Small intestine (tissue), 7 donors: ENCODE measurements around the gene LAMA3. TPM values are rescaled to one million over a fixed set of nuclear protein-coding genes. Genes with fewer than 3 reads are reported as not detected.

ENCODE experiments used
- DNase-seq, 2 donors: peaks; one replicate each; pipeline versions ENCODE4 v3.0.0 to v3.0.0-alpha.2; 2013
- FAIRE-seq: peaks from 2 replicates; lab custom pipeline; 2012; peaks lifted over from hg19 to GRCh38; lab: Jason Lieb, UNC
- H3K27ac ChIP-seq, 3 donors: one replicate each; pipeline ENCODE4 v1.5.1; 2013; ENCODE audit warnings: low read length in 2 of 3, mild to moderate bottlenecking in 2 of 3, control low read depth in 1 of 3, inconsistent platforms in 1 of 3, low read depth in 1 of 3, moderate library complexity in 1 of 3
- H3K27me3 ChIP-seq, 3 donors: one replicate each; pipeline ENCODE4 v1.6.1; 2013; ENCODE audit warnings: low read length in 3 of 3, inconsistent platforms in 1 of 3; ENCODE audit not compliant: control insufficient read depth in 3 of 3, insufficient read depth in 3 of 3
- H3K36me3 ChIP-seq, 3 donors: one replicate each; pipeline ENCODE4 v1.6.1; 2013; ENCODE audit warnings: low read length in 3 of 3, inconsistent platforms in 1 of 3, low read depth in 1 of 3, mild to moderate bottlenecking in 1 of 3, moderate library complexity in 1 of 3; ENCODE audit not compliant: control insufficient read depth in 3 of 3, insufficient read depth in 2 of 3
- H3K4me1 ChIP-seq, 3 donors: one replicate each; pipeline ENCODE4 v1.6.1; 2013; ENCODE audit warnings: low read length in 2 of 3, inconsistent platforms in 1 of 3, low read depth in 1 of 3, mild to moderate bottlenecking in 1 of 3, moderate library complexity in 1 of 3; ENCODE audit not compliant: control insufficient read depth in 3 of 3, insufficient read depth in 2 of 3
- H3K4me3 ChIP-seq, 3 donors: one replicate each; pipeline ENCODE4 v1.5.1; 2013; ENCODE audit warnings: low read length in 3 of 3, control low read depth in 1 of 3, inconsistent platforms in 1 of 3, low read depth in 1 of 3, mild to moderate bottlenecking in 1 of 3, moderate library complexity in 1 of 3
- H3K9me3 ChIP-seq, 2 donors: one replicate each; pipeline ENCODE4 v1.6.1; 2013; ENCODE audit warnings: low read depth in 1 of 2, low read length in 1 of 2; ENCODE audit not compliant: control insufficient read depth in 2 of 2, insufficient read depth in 1 of 2
- WGBS, 3 donors: extraction: QIAGEN DNeasy Blood & Tissue Kit; methylation state at CpG; one replicate each; pipeline ENCODE4 v1.1.7; 2013; 5-methylcytosine and 5-hydroxymethylcytosine counted together
- polyA plus RNA-seq, 4 donors: library from polyadenylated mRNA; stranded (reverse) in 3 of 4; unstranded in 1 of 4; fragments of 200-250 nt in 3 of 4; fragments of 120-200 nt in 1 of 4; gene quantifications; one replicate each; pipeline versions ENCODE4 v1.2.1 to v1.2.3, GENCODE V29; 2013
- donor health status: healthy with polysubstance abuse.
- donor health status: control.
- donor health status: control.
- donor health status: Bipolar disorder and iron deficiency.
- donor health status: healthy.

Gene LAMA3
- polyA plus RNA-seq, 4 donors, result 9.7 to 67.4 (median 22.0) TPM

GRCh38 chr18:23662309-23663263, 26.7 kb upstream of the LAMA3 start, which contains the start of gene ANKRD29:
TSS of gene ANKRD29 (minus strand) at chr18:23662911. CDS start at chr18:23662730, 181 bp downstream.
- DNase-seq (peak; percentile 28 to 64), FAIRE-seq (no peak)
- Histone ChIP-seq H3K4me1 (peaks cover 0 to 5% (median 0%) of the 10 kb centered on the region in 3 donors), H3K27ac (no peak within 1 kb of the TSS), H3K36me3 (no peaks in the 10 kb centered on the region), H3K4me3 (peak within 1 kb of the TSS; percentile 40 to 66 (median 41)), H3K27me3 (peaks cover 0 to 35% (median 3%) of the 10 kb centered on the region in 3 donors), H3K9me3 (peaks cover 0 to 5% of the 10 kb centered on the region in 2 donors)
- WGBS, 3 donors, result 0 to 2% (median 1%) methylated on average over 46 to 86 of the region's 86 CpGs

- H3K4me1 ChIP-seq, result peaks cover 0 to 5% (median 0%) of the 10 kb centered on the region in 3 donors
- H3K4me3 ChIP-seq, result no peak overlapping the region
- peaks cover 0 to 37% (median 3%) of the 10 kb centered on the region in 3 donors for H3K27me3 ChIP-seq
- FAIRE-seq (no peak), DNase-seq (no peak)
- 50 to 57% (median 52%) methylated on average over 6 of the region's 6 CpGs for WGBS, 3 donors
- H3K27ac ChIP-seq, result no peak overlapping the region
- H3K9me3 ChIP-seq, result peaks cover 0 to 5% of the 10 kb centered on the region in 2 donors
- no peaks in the 10 kb centered on the region for H3K36me3 ChIP-seq
Measured at GRCh38 chr18:23664674-23665073, 24.6 kb upstream of the LAMA3 start.

DNA sequence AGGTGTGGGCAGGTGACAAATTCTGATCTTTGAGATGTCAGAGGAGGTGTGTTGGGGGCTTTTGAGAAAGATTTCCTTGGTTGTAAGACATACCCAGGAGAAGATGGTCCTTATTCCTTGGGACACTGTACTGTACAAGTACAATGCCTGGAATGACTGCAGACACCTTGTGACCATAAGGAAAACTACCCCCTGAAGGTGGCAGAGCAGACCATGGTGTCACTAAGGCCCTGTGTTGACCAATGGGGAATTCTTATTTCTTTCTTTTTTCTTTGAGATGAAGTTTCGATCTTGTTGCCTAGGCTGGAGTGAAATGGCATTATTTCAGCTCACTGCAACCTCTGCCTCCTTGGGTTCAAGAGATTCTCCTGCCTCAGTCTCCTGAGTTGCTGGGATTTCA, 22.1 kb upstream of the LAMA3 start:
- FAIRE-seq (no peak), DNase-seq (no peak)
- no peak overlapping the region for H3K4me3 ChIP-seq
- 80 to 100% (median 84%) methylated on average over 1 of the region's 1 CpG for WGBS, 3 donors
- H3K36me3 ChIP-seq, result no peaks in the 10 kb centered on the region
- H3K4me1 ChIP-seq, result peaks cover 0 to 5% (median 0%) of the 10 kb centered on the region in 3 donors
- no peak overlapping the region for H3K27ac ChIP-seq
- no peaks in the 10 kb centered on the region for H3K9me3 ChIP-seq
- peaks cover 0 to 19% (median 0%) of the 10 kb centered on the region in 3 donors for H3K27me3 ChIP-seq

GRCh38 chr18:23668731-23669130, 20.5 kb upstream of the LAMA3 start:
- H3K36me3 ChIP-seq, result no peaks in the 10 kb centered on the region
- FAIRE-seq (no peak), DNase-seq (no peak)
- H3K4me1 ChIP-seq, result no peaks in the 10 kb centered on the region
- 36 to 47% (median 41%) methylated on average over 4 of the region's 4 CpGs for WGBS, 3 donors
- H3K4me3 ChIP-seq, result no peak overlapping the region
- H3K27ac ChIP-seq, result no peak overlapping the region
- no peaks in the 10 kb centered on the region for H3K9me3 ChIP-seq
- H3K27me3 ChIP-seq, result peaks cover 0 to 7% (median 0%) of the 10 kb centered on the region in 3 donors

- WGBS, 3 donors, result 77 to 87% (median 84%) methylated on average over 8 of the region's 8 CpGs
Measured at GRCh38 chr18:23669202-23669766, 20.0 kb upstream of the LAMA3 start.

DNA sequence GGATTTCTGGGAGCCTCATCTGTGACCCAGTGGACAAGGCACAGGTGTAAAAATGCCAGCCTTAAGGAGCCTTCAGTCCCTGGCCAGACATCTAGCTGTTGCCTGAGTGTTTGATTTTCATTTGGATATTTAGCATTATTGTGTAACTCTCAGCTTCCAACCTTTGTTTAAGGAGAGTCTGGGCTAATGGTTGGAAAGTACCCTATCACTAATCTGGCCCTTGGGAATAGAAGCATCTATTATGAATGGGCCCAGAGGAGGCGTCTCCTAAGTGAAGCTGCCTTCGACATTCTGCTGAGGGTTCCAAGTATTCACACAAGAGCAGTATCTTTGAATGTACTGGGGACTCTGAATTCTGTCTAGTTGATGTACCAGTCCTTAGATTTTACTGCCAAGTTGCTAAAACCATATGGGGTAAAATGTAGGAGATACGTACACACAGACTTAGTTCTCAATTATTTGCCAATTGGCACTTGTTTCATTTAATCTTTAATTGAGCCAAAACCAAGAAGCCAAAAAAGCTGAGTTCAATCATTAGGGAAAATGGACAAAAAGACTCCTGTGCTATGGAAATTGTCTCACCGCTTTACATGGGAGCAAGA, 19.3 kb upstream of the LAMA3 start:
- WGBS, 3 donors, result 83 to 96% (median 91%) methylated on average over 4 of the region's 4 CpGs
- Histone ChIP-seq H3K27me3 (peaks cover 0 to 6% (median 0%) of the 10 kb centered on the region in 3 donors), H3K4me1 (no peaks in the 10 kb centered on the region), H3K27ac (no peak overlapping the region), H3K36me3 (no peaks in the 10 kb centered on the region), H3K4me3 (no peak overlapping the region), H3K9me3 (no peaks in the 10 kb centered on the region)
- DNase-seq (no peak), FAIRE-seq (no peak)

More at GRCh38 chr18:23669202-23669766, 20.0 kb upstream of the LAMA3 start:
- H3K4me1 ChIP-seq, result no peaks in the 10 kb centered on the region
- FAIRE-seq, result no peak
- no peak overlapping the region for H3K4me3 ChIP-seq
- no peak overlapping the region for H3K27ac ChIP-seq
- no peaks in the 10 kb centered on the region for H3K36me3 ChIP-seq
- H3K27me3 ChIP-seq, result peaks cover 0 to 6% (median 0%) of the 10 kb centered on the region in 3 donors
- no peaks in the 10 kb centered on the region for H3K9me3 ChIP-seq
- no peak for DNase-seq

DNA sequence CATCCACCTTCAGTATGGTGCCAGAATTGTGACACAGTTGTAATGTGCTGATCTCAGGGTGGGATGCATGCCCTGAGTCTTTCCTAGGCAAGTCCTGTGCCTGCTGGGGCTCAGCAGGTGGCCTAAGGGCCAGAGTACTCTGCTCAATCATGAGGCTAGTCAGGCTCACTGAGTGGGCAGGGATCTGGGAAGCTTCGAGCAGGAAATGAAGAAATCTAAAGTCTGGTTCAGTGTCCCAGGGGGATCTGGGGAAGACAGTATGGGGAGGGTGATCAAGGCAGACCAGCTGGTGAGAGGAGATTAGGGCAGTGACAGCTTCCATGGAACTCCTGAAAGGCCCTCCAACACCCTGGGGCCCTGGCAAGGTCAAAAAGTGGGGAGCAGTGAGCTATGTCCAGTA, 17.7 kb upstream of the LAMA3 start:
- no peaks in the 10 kb centered on the region for H3K9me3 ChIP-seq
- H3K4me1 ChIP-seq, result no peaks in the 10 kb centered on the region
- FAIRE-seq, result no peak
- no peak for DNase-seq
- 67 to 77% (median 72%) methylated on average over 1 of the region's 1 CpG for WGBS, 3 donors
- H3K27ac ChIP-seq, result no peak overlapping the region
- H3K27me3 ChIP-seq, result peaks cover 0 to 3% (median 0%) of the 10 kb centered on the region in 3 donors
- H3K36me3 ChIP-seq, result no peaks in the 10 kb centered on the region
- H3K4me3 ChIP-seq, result no peak overlapping the region

GRCh38 chr18:23673725-23674124, 15.5 kb upstream of the LAMA3 start:
- DNase-seq (no peak), FAIRE-seq (no peak)
- H3K36me3 ChIP-seq, result no peaks in the 10 kb centered on the region
- no peak overlapping the region for H3K27ac ChIP-seq
- H3K4me1 ChIP-seq, result no peaks in the 10 kb centered on the region
- no peaks in the 10 kb centered on the region for H3K9me3 ChIP-seq
- no peak overlapping the region for H3K4me3 ChIP-seq
- WGBS, 3 donors, result 52 to 78% (median 54%) methylated on average over 1 of the region's 1 CpG
- H3K27me3 ChIP-seq, result peaks cover 0 to 3% (median 0%) of the 10 kb centered on the region in 3 donors
